WTC11 (cell line): ENCODE data around the gene EIF4E1B.

ENCODE experiments used
- ATF2 ChIP-seq: sonication (generic); formaldehyde crosslinking; IDR thresholded peaks from 2 replicates; pipeline ENCODE4 v1.8.1; 2022; ENCODE audit warnings: low read depth, missing genetic modification reagents, borderline replicate concordance
- E2F1 ChIP-seq: sonication (generic); formaldehyde crosslinking; IDR thresholded peaks from 2 replicates; pipeline ENCODE4 v1.8.0; 2022; ENCODE audit warnings: mild to moderate bottlenecking, missing genetic modification reagents
- ESRRA ChIP-seq: sonication (generic); formaldehyde crosslinking; IDR thresholded peaks from 2 replicates; pipeline ENCODE4 v1.8.1; 2022; ENCODE audit warnings: mild to moderate bottlenecking, missing genetic modification reagents, borderline replicate concordance
- MAX ChIP-seq: sonication (generic); formaldehyde crosslinking; IDR thresholded peaks from 2 replicates; pipeline ENCODE4 v1.8.0; 2022; ENCODE audit warnings: mild to moderate bottlenecking, missing genetic modification reagents
- NFYB ChIP-seq: sonication (generic); formaldehyde crosslinking; conservative IDR thresholded peaks from 2 replicates; pipeline ENCODE4 v1.8.0; 2022; ENCODE audit warnings: low read depth, missing genetic modification reagents
- PREB ChIP-seq: sonication (generic); formaldehyde crosslinking; IDR thresholded peaks from 2 replicates; pipeline ENCODE4 v1.8.1; 2022; ENCODE audit warnings: mild to moderate bottlenecking, missing genetic modification reagents, moderate library complexity, borderline replicate concordance
- SP1 ChIP-seq: sonication (generic); formaldehyde crosslinking; conservative IDR thresholded peaks from 2 replicates; pipeline ENCODE4 v1.8.1; 2022; ENCODE audit warnings: missing genetic modification reagents
- ZNF138 ChIP-seq: sonication (generic); formaldehyde crosslinking; conservative IDR thresholded peaks from 2 replicates; pipeline ENCODE4 v1.8.1; 2022; ENCODE audit warnings: mild to moderate bottlenecking, moderate library complexity, missing genetic modification reagents
- ZNF423 ChIP-seq: fragments of 250-450 bp; sonication (Bioruptor Pico); IDR thresholded peaks from 2 replicates; pipeline ENCODE4 v2.1.2; 2022; ENCODE audit warnings: mild to moderate bottlenecking, moderate library complexity
- ZSCAN18 ChIP-seq: fragments of 250-450 bp; sonication (Bioruptor Pico); IDR thresholded peaks from 2 replicates; pipeline ENCODE4 v2.1.2; 2022; ENCODE audit warnings: mild to moderate bottlenecking, moderate library complexity
- TF ChIP-seq, protein P1 (sequence below): fragments of 200-600 bp; IDR thresholded peaks from 2 replicates; pipeline ENCODE4 v1.8.0; 2022; ENCODE audit warnings: antibody characterized with exemption

GRCh38 chr5:176616511-176616910 is 14.0 kb upstream of the EIF4E1B start:
- TF ChIP-seq, protein P1, sequence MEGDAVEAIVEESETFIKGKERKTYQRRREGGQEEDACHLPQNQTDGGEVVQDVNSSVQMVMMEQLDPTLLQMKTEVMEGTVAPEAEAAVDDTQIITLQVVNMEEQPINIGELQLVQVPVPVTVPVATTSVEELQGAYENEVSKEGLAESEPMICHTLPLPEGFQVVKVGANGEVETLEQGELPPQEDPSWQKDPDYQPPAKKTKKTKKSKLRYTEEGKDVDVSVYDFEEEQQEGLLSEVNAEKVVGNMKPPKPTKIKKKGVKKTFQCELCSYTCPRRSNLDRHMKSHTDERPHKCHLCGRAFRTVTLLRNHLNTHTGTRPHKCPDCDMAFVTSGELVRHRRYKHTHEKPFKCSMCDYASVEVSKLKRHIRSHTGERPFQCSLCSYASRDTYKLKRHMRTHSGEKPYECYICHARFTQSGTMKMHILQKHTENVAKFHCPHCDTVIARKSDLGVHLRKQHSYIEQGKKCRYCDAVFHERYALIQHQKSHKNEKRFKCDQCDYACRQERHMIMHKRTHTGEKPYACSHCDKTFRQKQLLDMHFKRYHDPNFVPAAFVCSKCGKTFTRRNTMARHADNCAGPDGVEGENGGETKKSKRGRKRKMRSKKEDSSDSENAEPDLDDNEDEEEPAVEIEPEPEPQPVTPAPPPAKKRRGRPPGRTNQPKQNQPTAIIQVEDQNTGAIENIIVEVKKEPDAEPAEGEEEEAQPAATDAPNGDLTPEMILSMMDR: no peak
- TF ChIP-seq PREB (CRISPR knock-in tag): no peak
- no peak for TF ChIP-seq ZNF138
- no peak for TF ChIP-seq NFYB (CRISPR knock-in tag)
- TF ChIP-seq ZNF423: no peak
- no peak for TF ChIP-seq ESRRA (CRISPR knock-in tag)
- TF ChIP-seq E2F1: no peak
- TF ChIP-seq ZSCAN18 (CRISPR knock-in tag): no peak
- no peak for TF ChIP-seq MAX (CRISPR knock-in tag)
- no peak for TF ChIP-seq ATF2 (CRISPR knock-in tag)
- no peak for TF ChIP-seq SP1 (CRISPR knock-in tag)
